Left lung (tissue), 10 donors: ENCODE measurements around the gene GBA3. TPM values are rescaled to one million over a fixed set of nuclear protein-coding genes. Genes with fewer than 3 reads are reported as not detected.

Source experiments
- ATAC-seq: fragments of 200-7000 bp; cut with Tn5 transposase; one replicate; pipeline ENCODE4 v1.9.1; 2020; ENCODE audit warnings: moderate library complexity
- DNase-seq, 4 donors: peaks; one replicate each; pipeline ENCODE4 v3.0.0-alpha.2; 2013 to 2020
- H3K27ac ChIP-seq, 2 donors: fragments of 200-600 bp; sonication (generic) in 1 of 2; one replicate each; pipeline versions ENCODE4 v1.5.0 to v1.8.0; 2020 to 2021
- H3K27me3 ChIP-seq, 2 donors: fragments of 200-600 bp; sonication (generic) in 1 of 2; one replicate each; pipeline versions ENCODE4 v1.5.0 to v1.8.0; 2020 to 2021
- H3K36me3 ChIP-seq, 2 donors: fragments of 200-600 bp; sonication (generic) in 1 of 2; one replicate each; pipeline versions ENCODE4 v1.5.0 to v1.8.0; 2020 to 2021
- H3K4me1 ChIP-seq, 2 donors: fragments of 200-600 bp; one replicate each; pipeline ENCODE4 v1.8.0; 2021
- H3K4me3 ChIP-seq, 2 donors: fragments of 200-600 bp; sonication (generic) in 1 of 2; one replicate each; pipeline versions ENCODE4 v1.5.0 to v1.8.0; 2020 to 2021; ENCODE audit warnings: mild to moderate bottlenecking in 1 of 2
- H3K9me3 ChIP-seq, 2 donors: fragments of 200-600 bp; sonication (generic) in 1 of 2; one replicate each; pipeline versions ENCODE4 v1.5.0 to v1.8.0; 2020 to 2021
- intact Hi-C, 2 donors: fragments of 100-400 bp; cut with DNase I; formaldehyde crosslinking; loops; one replicate each; pipeline versions ENCODE4 v1.11.2 to v1.14.2; 2022
- polyA plus RNA-seq, 6 donors: library from polyadenylated mRNA; unstranded; fragments of 120-200 nt; gene quantifications; one replicate each; pipeline ENCODE4 v1.2.1, GENCODE V29; 2013; ENCODE audit not compliant: insufficient read length in 6 of 6
- total RNA-seq, 2 donors: library from RNA; stranded (reverse); fragmentation: NEBNext Ultra II Directional; extraction: Animal tissue kit (Norgen Biotek cat#: 25700); gene quantifications; one replicate each; pipeline ENCODE4 v1.2.1, GENCODE V29; 2021
- TF ChIP-seq, protein P1 (sequence below), 2 donors: fragments of 200-600 bp; sonication (generic) in 1 of 2; IDR thresholded peaks; one replicate each; pipeline versions ENCODE4 v1.5.0 to v1.8.0; 2021; ENCODE audit warnings: antibody characterized with exemption in 2 of 2
- donor health status: DM: no; HTN: yes; CAD: no.
- donor health status: DM: no; HTN: no; CAD: no.

The GBA3 gene
- total and polyA plus RNA-seq, 8 donors, result 0.07 to 0.14 (median 0.13) TPM; not detected in 5

DNA sequence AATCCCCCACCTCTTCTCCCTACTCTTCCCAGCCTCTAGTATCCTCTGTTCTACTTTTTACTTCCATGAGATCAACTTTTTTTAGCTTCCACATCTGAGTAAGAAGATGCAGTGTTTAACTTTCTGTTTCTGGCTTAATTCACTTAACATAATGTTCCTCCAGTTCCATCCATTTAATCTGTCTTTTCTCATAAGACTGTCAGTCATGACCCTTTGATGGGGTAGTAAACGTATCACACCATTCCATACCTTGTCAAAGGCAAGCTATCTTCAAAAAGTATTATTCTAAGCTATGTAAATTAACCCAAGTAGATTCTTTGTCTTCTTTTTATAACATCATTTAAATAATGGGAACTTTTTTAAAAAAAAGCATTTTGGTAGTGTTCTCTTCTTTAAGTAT lies 15.0 kb upstream of the GBA3 start:
- intact Hi-C loops, result no loop called here
- no peak for ATAC-seq
- Histone ChIP-seq H3K36me3 (no peaks in the 10 kb centered on the region), H3K4me3 (no peak overlapping the region), H3K27ac (no peak overlapping the region), H3K4me1 (no peaks in the 10 kb centered on the region), H3K27me3 (no peaks in the 10 kb centered on the region), H3K9me3 (no peaks in the 10 kb centered on the region)
- TF ChIP-seq, protein P1, sequence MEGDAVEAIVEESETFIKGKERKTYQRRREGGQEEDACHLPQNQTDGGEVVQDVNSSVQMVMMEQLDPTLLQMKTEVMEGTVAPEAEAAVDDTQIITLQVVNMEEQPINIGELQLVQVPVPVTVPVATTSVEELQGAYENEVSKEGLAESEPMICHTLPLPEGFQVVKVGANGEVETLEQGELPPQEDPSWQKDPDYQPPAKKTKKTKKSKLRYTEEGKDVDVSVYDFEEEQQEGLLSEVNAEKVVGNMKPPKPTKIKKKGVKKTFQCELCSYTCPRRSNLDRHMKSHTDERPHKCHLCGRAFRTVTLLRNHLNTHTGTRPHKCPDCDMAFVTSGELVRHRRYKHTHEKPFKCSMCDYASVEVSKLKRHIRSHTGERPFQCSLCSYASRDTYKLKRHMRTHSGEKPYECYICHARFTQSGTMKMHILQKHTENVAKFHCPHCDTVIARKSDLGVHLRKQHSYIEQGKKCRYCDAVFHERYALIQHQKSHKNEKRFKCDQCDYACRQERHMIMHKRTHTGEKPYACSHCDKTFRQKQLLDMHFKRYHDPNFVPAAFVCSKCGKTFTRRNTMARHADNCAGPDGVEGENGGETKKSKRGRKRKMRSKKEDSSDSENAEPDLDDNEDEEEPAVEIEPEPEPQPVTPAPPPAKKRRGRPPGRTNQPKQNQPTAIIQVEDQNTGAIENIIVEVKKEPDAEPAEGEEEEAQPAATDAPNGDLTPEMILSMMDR (IDR thresholded peaks at IDR 0.05), result no peak
- no peak for DNase-seq

DNA sequence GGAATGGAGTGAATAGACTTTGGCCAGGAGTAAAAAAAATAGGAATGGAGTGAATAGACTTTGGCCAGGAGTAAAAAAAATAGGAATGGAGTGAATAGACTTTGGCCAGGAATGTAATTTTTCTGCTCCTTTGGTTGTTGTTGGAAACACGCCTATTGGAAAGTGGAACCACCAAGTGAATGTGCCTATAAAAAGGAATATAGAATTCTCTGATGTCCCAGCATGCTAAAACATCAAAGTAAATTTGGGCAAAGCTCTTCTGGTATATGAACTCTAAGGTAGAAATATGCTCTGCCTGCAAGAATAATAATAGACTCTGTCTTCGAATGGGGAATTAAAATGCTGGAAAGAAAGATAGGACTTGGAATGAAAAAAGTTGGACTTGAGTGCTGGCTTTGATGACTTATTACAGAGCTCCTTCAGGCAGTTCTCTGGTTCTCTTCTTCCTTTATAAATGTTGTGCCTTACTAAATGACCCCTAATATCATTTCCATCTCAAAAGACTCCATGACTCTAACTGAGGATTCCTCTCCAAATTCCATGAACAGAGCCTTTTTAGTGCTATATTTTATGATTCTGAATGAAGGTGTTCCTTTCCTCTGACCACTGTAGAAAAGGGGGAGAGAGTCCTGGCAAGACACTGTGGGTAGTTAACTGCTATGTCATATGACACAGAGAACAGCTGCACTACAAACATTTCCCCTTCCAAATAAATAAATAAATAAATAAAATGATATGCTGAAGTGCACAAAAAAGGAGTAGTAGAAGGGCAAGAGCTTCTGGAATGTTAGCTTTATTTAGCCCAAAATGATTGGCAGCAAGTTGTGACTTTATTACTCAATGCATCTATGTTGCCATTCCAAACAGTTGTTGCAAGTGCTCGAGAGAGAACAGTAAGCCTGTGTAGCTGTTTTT lies 13.5 kb upstream of the GBA3 start:
- DNase-seq (no peak), ATAC-seq (no peak)
- TF ChIP-seq, protein P1 (IDR thresholded peaks at IDR 0.05), result no peak
- H3K9me3 ChIP-seq, result no peaks in the 10 kb centered on the region
- H3K27ac ChIP-seq, result no peak overlapping the region
- no peak overlapping the region for H3K4me3 ChIP-seq
- no peaks in the 10 kb centered on the region for H3K27me3 ChIP-seq
- H3K36me3 ChIP-seq, result no peaks in the 10 kb centered on the region
- H3K4me1 ChIP-seq, result no peaks in the 10 kb centered on the region
- intact Hi-C loops, result no loop called here

DNA sequence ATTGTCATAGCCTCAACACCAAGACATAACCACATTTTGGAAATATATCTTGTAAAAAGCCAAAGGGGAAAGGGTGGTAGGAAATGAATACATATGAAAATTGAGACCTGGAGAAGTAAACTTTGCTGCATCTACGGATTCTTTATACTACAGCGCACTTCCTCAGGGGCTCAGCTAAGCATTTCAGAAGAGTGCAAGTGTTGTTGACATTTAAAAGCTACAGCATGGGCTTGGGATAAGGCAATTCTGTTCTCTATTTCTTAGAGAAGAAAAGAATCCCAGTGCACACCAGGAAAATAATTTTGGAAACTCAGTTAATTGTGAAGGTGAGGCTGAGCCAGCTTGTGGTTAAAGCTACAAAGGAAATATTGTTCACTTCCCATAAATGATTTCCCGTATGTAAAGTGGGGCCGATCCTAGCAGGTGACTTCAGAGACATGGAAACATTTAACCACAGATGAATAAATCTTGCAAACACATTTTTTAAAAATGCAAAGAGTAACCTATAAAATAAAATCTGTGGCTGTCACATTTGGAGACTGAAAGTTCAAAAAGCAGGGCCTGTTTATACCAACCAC lies 12.6 kb upstream of the GBA3 start:
- intact Hi-C loops, result loop anchor here in 1 of 2 donors (10.0 kb wide), 1 partner anchor 895 kb away; no protein-coding TSS in a partner anchor
- no peak for ATAC-seq
- Histone ChIP-seq H3K4me1 (no peaks in the 10 kb centered on the region), H3K36me3 (no peaks in the 10 kb centered on the region), H3K9me3 (no peaks in the 10 kb centered on the region), H3K27me3 (no peaks in the 10 kb centered on the region), H3K27ac (no peak overlapping the region), H3K4me3 (no peak overlapping the region)
- DNase-seq, result no peak
- TF ChIP-seq, protein P1 (IDR thresholded peaks at IDR 0.05), result no peak

DNA sequence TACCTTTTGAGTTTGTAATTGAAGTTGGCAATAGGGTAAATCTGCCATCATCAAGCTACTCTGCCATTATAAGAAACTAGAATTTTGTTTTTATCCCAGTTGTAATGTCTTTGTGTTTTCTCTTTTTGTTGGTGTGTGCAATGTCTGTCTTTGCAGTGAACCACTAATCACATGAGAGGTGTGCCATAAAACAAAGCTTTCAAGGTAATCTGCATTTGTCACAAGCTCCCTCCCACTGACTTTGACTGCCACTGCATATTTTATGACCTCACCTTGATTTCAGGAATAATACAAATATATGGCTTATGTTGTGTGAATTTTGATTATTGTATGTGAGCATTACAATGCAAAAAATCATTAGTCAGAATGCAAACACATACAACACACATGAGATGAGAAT lies 9.0 kb upstream of the GBA3 start:
- no peaks in the 10 kb centered on the region for H3K36me3 ChIP-seq
- H3K27ac ChIP-seq, result no peak overlapping the region
- intact Hi-C loops, result loop anchor here in 1 of 2 donors (10.0 kb wide), 1 partner anchor 899 kb away; no protein-coding TSS in a partner anchor
- H3K4me3 ChIP-seq, result no peak overlapping the region
- no peaks in the 10 kb centered on the region for H3K27me3 ChIP-seq
- ATAC-seq, result no peak
- no peak for DNase-seq
- H3K4me1 ChIP-seq, result no peaks in the 10 kb centered on the region
- TF ChIP-seq, protein P1 (IDR thresholded peaks at IDR 0.05), result no peak
- H3K9me3 ChIP-seq, result no peaks in the 10 kb centered on the region

DNA sequence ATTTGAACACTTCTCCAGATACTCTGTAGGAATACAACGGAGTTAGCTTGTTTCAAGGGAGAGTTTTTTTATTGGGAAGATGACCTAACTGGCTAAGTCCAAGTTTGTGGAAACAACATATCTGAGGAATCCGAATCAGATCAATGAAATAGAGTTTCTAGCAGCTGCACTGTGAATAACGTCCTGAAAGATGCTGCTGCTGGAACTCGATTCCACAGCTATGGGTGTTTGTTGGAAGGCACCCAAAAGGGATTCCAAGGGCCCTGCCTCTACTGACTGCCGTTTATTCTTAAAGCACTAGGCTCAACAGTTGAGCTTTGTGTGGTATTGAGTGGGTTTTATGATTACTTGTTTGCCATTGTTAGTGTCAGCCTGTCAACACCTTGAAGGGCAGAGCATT lies 6.6 kb upstream of the GBA3 start:
- no peak for DNase-seq
- H3K4me1 ChIP-seq, result no peaks in the 10 kb centered on the region
- no peaks in the 10 kb centered on the region for H3K9me3 ChIP-seq
- no peak for ATAC-seq
- no peaks in the 10 kb centered on the region for H3K27me3 ChIP-seq
- H3K4me3 ChIP-seq, result no peak overlapping the region
- intact Hi-C loops, result loop anchor here in 1 of 2 donors (10.0 kb wide), 1 partner anchor 901 kb away; no protein-coding TSS in a partner anchor
- no peaks in the 10 kb centered on the region for H3K36me3 ChIP-seq
- TF ChIP-seq, protein P1 (IDR thresholded peaks at IDR 0.05), result no peak
- no peak overlapping the region for H3K27ac ChIP-seq
